ENCODE measurements around the gene SPON1. TPM values are rescaled to one million over a fixed set of nuclear protein-coding genes. Genes with fewer than 3 reads are reported as not detected.
"Not testable (repeated sequence)": the region's sequence is repeated elsewhere in the genome, so short reads cannot be mapped to it uniquely, and the experiment has no call there.

The SPON1 gene
- polyA plus RNA-seq, 3 donors: 62.6 to 85.5 (median 70.9) TPM

DNA sequence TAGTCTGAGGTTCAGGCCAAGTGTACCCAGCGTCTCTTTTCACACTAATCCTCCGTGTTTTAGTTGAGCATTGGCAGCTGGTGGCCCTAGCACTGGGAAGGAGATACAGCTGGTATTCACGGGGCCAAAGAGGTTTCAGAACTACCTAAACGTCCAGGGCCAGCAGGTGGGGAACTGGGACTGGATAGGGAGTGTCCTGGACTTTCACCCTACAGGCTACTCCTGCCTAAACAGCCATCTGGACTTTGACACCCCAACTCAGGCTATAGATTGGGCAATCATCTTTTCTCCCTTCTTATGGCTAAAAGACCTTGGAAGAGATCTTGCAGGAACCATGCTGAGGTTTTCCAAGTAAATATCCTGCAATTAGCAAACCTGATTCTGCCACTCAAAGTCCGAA, 2.8 kb downstream of the SPON1 start:
- DNase-seq (ENCODE audit: extremely low read depth in 1 of 11, low read depth in 9 of 11, low spot score in 4 of 11): no peak

DNA sequence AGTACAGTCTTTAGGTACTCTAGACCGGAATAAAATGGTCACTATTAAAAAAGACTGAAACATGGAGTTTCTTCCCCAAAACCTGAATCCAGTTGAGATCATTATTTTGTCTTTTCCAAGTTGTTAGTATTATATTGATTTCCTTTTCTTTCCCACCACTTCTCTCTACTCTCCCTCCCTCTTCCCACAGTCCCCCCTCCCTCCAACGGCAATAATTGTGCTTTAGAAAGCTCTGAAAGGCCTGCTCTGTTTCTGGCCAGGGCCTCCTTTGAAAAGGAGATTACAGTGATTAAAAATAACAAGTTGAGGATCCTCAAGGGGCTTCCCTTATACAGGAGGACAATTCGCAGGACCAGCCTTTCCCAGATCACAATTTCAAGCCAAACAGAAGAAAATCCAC, 3.5 kb downstream of the SPON1 start:
- no peak for DNase-seq (ENCODE audit: extremely low read depth in 1 of 11, low read depth in 9 of 11, low spot score in 4 of 11)

GRCh38 chr11:13966486-13966885, 4.0 kb downstream of the SPON1 start:
- no peak for DNase-seq (ENCODE audit: extremely low read depth in 1 of 11, low read depth in 9 of 11, low spot score in 4 of 11)

- no peak for DNase-seq (ENCODE audit: extremely low read depth in 1 of 11, low read depth in 9 of 11, low spot score in 4 of 11)
These were observed 8.5 kb downstream of the SPON1 start for GRCh38 chr11:13970986-13971385.

GRCh38 chr11:13972043-13972910, 9.8 kb downstream of the SPON1 start:
- no peak for DNase-seq (ENCODE audit: extremely low read depth in 1 of 11, low read depth in 9 of 11, low spot score in 4 of 11)

DNA sequence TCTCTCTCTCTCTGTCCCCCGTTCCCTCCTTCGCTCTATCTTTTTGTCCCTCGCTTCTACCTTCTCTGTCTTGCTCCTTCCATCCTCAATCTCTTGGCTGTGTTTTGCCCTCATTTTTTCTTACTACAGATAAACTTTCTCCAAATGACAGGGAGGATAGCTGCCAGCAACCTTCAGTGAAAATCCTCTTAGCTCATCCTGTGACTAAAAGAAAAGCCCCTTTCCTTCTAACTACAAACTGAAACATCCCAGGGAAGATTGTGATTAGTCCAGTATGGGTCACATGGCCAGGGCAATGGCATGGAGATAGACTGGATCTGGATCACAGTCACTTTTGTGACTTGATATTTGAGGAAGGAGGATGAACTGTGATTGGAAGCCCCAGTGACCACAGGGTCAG, 10.4 kb downstream of the SPON1 start:
- no peak for DNase-seq (ENCODE audit: extremely low read depth in 1 of 11, low read depth in 9 of 11, low spot score in 4 of 11)

- no peak for DNase-seq (ENCODE audit: extremely low read depth in 1 of 11, low read depth in 9 of 11, low spot score in 4 of 11)
These were observed 12.1 kb downstream of the SPON1 start for GRCh38 chr11:13974631-13975030.

GRCh38 chr11:13983081-13983751, 20.7 kb downstream of the SPON1 start:
- DNase-seq (ENCODE audit: extremely low read depth in 1 of 11, low read depth in 9 of 11, low spot score in 4 of 11): peak in 3 of 11 donors; percentile 28 to 63 (median 46)

- DNase-seq (ENCODE audit: extremely low read depth in 1 of 11, low read depth in 9 of 11, low spot score in 4 of 11): no peak
These were observed 22.3 kb downstream of the SPON1 start for GRCh38 chr11:13984616-13985450.

GRCh38 chr11:13986695-13987094, 24.2 kb downstream of the SPON1 start:
- DNase-seq (ENCODE audit: extremely low read depth in 1 of 11, low read depth in 9 of 11, low spot score in 4 of 11): not testable (repeated sequence)

GRCh38 chr11:13992158-13992856, 29.8 kb downstream of the SPON1 start:
- DNase-seq (ENCODE audit: extremely low read depth in 1 of 11, low read depth in 9 of 11, low spot score in 4 of 11): peak in 1 of 11 donors; percentile 12

- DNase-seq (ENCODE audit: extremely low read depth in 1 of 11, low read depth in 9 of 11, low spot score in 4 of 11): no peak
These were observed 30.7 kb downstream of the SPON1 start for GRCh38 chr11:13993096-13993765.

- no peak for DNase-seq (ENCODE audit: extremely low read depth in 1 of 11, low read depth in 9 of 11, low spot score in 4 of 11)
These were observed 35.4 kb downstream of the SPON1 start for GRCh38 chr11:13997881-13998280.

GRCh38 chr11:13999704-14000103, 37.2 kb downstream of the SPON1 start:
- DNase-seq (ENCODE audit: extremely low read depth in 1 of 11, low read depth in 9 of 11, low spot score in 4 of 11): no peak

DNA sequence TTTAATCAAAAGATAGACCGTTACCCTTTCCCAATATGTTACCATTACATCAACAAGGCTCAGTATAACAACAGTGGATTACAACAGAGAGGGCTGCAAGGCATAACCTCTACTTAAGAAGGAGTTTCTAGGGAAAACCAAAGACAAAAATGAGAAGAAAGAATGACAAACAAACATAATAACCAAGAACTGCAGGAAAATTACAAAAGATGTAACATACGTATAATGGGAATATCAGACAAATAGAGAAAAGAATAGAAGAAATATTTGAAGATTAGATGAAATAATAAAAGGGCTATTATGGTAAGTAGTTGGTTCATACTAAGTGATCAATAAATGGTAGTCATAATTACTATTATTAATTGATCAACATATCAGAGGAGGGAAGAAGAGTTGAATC, 39.1 kb downstream of the SPON1 start:
- no peak for DNase-seq (ENCODE audit: extremely low read depth in 1 of 11, low read depth in 9 of 11, low spot score in 4 of 11)

DNA sequence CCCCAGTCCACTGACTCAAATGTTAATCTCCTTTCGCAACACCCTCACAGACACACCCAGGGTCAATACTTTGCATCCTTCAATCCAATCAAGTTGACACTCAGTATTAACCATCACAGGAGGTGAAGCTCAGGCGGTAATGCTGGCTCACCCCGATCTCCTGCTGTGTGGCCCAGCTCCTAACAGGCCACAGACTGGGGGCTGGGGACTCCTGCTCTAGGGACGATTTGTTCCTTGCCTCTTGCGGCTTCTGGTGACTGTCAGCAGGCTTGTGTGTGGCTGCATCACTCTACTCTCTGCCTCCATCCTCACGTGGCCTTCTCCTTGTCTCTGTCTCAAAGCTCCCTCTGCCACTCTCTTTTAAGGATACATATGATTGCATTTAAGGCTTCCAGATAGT, 45.0 kb downstream of the SPON1 start:
- no peak for DNase-seq (ENCODE audit: extremely low read depth in 1 of 11, low read depth in 9 of 11, low spot score in 4 of 11)

DNA sequence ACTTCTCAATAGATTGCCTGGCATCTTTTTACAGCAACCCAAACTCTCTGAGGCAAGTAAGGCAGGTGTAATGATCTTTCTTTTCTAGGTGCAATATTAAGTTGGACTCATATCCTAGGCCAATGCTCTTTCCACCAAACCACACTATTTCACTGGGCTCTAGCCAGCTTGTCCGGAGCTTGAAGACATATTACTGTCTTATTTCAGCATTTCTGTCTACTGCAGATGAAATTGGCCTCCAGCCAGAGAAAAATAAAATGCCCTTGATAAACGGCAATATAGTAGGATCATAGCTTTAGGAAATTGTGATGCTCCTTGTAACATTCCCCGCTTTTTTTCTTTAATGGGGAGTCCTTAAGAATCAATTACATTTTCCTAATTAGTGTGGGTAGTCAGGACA, 48.1 kb downstream of the SPON1 start:
- DNase-seq (ENCODE audit: extremely low read depth in 1 of 11, low read depth in 9 of 11, low spot score in 4 of 11): no peak

- DNase-seq (ENCODE audit: extremely low read depth in 1 of 11, low read depth in 9 of 11, low spot score in 4 of 11): no peak
These were observed 50.3 kb downstream of the SPON1 start for GRCh38 chr11:14012846-14013245.

GRCh38 chr11:14015711-14016110, 53.2 kb downstream of the SPON1 start:
- DNase-seq (ENCODE audit: extremely low read depth in 1 of 11, low read depth in 9 of 11, low spot score in 4 of 11): no peak

All from renal cortex interstitium (tissue), 11 donors.